HG02973 (cell line): Measurements from ENCODE around the gene KANSL1.
"Not testable (repeated sequence)": the region's sequence is repeated elsewhere in the genome, so short reads cannot be mapped to it uniquely, and the experiment has no call there.

Experiments used
- ATAC-seq: cut with Tn5 transposase; IDR thresholded peaks from one replicate; pipeline ENCODE4 v1.9.1; 2021; ENCODE audit warnings: moderate library complexity; ENCODE audit not compliant: unreplicated experiment

The KANSL1 gene

GRCh38 chr17:46026166-46027047 lies 166.8 kb downstream of the KANSL1 start:
- no peak for ATAC-seq

DNA sequence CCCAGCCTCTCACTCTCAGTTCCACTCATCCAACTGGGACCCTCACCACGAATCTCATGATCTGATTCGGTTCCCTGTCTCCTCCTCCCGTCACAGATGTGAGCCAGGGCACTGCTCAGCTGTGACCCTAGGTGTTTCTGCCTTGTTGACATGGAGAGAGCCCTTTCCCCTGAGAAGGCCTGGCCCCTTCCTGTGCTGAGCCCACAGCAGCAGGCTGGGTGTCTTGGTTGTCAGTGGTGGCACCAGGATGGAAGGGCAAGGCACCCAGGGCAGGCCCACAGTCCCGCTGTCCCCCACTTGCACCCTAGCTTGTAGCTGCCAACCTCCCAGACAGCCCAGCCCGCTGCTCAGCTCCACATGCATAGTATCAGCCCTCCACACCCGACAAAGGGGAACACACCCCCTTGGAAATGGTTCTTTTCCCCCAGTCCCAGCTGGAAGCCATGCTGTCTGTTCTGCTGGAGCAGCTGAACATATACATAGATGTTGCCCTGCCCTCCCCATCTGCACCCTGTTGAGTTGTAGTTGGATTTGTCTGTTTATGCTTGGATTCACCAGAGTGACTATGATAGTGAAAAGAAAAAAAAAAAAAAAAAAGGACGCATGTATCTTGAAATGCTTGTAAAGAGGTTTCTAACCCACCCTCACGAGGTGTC lies 167.6 kb downstream of the KANSL1 start:
- no peak for ATAC-seq

DNA sequence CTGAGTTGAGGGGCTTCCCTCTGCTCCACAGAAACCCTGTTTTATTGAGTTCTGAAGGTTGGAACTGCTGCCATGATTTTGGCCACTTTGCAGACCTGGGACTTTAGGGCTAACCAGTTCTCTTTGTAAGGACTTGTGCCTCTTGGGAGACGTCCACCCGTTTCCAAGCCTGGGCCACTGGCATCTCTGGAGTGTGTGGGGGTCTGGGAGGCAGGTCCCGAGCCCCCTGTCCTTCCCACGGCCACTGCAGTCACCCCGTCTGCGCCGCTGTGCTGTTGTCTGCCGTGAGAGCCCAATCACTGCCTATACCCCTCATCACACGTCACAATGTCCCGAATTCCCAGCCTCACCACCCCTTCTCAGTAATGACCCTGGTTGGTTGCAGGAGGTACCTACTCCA lies 168.2 kb downstream of the KANSL1 start:
- ATAC-seq = no peak

DNA sequence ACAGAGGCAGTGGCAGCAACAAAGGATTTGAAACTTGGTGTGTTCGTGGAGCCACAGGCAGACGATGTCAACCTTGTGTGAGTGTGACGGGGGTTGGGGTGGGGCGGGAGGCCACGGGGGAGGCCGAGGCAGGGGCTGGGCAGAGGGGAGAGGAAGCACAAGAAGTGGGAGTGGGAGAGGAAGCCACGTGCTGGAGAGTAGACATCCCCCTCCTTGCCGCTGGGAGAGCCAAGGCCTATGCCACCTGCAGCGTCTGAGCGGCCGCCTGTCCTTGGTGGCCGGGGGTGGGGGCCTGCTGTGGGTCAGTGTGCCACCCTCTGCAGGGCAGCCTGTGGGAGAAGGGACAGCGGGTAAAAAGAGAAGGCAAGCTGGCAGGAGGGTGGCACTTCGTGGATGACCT lies 168.6 kb downstream of the KANSL1 start:
- ATAC-seq = no peak

- ATAC-seq = no peak
These were observed 169.3 kb downstream of the KANSL1 start for GRCh38 chr17:46023783-46024388.

DNA sequence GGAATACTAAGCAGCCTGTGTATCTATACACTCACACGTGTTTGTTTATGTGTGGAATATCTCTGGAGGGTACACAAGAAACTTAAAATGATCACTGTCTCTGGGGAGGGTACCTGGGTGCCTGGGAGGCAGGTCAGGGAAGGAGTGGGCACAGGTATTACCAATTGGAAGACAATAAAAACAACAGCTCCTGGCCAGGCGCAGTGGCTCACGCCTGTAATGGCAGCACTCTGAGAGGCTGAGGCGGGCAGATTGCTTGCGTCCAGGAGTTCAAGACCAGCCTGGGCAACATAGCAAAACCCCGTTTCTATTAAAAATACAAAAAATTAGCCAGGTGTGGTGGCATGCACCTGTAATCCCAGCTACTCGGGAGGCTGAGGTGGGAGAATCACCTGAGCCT lies 169.9 kb downstream of the KANSL1 start:
- not testable (repeated sequence) for ATAC-seq

GRCh38 chr17:46020998-46021397 lies 172.2 kb downstream of the KANSL1 start:
- no peak for ATAC-seq

DNA sequence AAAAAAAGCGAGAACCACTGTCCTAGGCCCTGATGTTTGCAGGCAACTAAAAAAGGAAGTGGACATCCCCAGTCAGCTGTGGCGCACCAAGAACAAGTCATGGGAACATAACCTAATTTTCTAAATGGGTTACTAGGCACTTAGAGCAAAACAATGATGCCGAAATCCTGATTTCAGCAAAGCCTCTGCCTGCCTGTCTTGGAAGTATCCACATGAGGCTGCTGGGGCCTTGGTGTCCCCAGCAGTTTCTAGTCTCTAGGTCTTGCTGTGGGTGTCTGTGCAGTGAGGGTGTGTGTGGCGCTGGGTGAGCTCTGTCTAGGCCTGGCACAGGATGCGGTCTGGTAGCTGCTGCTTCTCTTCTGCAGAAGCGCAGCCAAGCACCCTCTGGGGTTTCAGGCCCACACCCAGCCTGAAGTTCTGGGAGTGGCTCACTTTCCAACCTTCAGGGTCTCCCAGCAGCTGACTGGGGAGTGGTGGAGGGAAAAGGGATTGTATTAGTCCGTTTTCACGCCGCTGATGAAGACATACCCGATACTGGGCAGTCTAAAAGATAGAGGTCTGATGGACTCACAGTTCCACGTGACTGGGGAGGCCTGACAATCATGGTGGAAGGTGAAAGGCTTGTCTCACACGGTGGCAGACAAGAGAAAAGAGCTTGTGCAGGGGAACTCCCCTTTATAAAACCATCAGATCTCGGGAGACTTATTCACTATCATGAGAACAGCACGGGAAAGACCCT lies 173.0 kb downstream of the KANSL1 start:
- ATAC-seq = no peak

- ATAC-seq = not testable (repeated sequence)
These were observed 173.8 kb downstream of the KANSL1 start for GRCh38 chr17:46019408-46019925.

DNA sequence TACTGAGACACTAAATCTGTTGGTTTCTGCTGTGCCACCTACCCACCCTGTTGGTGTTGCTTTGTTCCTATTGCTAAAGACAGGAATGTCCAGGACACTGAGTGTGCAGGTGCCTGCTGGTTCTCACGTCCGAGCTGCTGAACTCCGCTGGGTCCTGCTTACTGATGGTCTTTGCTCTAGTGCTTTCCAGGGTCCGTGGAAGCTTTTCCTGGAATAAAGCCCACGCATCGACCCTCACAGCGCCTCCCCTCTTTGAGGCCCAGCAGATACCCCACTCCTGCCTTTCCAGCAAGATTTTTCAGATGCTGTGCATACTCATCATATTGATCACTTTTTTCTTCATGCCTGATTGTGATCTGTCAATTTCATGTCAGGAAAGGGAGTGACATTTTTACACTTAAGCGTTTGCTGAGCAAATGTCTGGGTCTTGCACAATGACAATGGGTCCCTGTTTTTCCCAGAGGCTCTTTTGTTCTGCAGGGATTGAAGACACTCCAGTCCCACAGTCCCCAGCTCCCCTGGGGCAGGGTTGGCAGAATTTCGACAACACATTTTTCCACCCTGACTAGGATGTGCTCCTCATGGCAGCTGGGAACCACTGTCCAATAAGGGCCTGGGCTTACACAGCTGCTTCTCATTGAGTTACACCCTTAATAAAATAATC lies 179.6 kb downstream of the KANSL1 start:
- no peak for ATAC-seq

- no peak for ATAC-seq
These were observed 180.1 kb downstream of the KANSL1 start for GRCh38 chr17:46013127-46013501.

GRCh38 chr17:46012506-46013079 lies 180.6 kb downstream of the KANSL1 start:
- ATAC-seq = no peak

GRCh38 chr17:46011711-46012505 lies 181.3 kb downstream of the KANSL1 start:
- no peak for ATAC-seq

DNA sequence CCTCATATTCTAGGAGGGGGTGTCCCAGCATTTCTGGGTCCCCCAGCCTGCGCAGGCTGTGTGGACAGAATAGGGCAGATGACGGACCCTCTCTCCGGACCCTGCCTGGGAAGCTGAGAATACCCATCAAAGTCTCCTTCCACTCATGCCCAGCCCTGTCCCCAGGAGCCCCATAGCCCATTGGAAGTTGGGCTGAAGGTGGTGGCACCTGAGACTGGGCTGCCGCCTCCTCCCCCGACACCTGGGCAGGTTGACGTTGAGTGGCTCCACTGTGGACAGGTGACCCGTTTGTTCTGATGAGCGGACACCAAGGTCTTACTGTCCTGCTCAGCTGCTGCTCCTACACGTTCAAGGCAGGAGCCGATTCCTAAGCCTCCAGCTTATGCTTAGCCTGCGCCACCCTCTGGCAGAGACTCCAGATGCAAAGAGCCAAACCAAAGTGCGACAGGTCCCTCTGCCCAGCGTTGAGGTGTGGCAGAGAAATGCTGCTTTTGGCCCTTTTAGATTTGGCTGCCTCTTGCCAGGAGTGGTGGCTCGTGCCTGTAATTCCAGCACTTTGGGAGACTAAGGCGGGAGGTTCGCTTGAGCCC lies 182.5 kb downstream of the KANSL1 start:
- no peak for ATAC-seq

DNA sequence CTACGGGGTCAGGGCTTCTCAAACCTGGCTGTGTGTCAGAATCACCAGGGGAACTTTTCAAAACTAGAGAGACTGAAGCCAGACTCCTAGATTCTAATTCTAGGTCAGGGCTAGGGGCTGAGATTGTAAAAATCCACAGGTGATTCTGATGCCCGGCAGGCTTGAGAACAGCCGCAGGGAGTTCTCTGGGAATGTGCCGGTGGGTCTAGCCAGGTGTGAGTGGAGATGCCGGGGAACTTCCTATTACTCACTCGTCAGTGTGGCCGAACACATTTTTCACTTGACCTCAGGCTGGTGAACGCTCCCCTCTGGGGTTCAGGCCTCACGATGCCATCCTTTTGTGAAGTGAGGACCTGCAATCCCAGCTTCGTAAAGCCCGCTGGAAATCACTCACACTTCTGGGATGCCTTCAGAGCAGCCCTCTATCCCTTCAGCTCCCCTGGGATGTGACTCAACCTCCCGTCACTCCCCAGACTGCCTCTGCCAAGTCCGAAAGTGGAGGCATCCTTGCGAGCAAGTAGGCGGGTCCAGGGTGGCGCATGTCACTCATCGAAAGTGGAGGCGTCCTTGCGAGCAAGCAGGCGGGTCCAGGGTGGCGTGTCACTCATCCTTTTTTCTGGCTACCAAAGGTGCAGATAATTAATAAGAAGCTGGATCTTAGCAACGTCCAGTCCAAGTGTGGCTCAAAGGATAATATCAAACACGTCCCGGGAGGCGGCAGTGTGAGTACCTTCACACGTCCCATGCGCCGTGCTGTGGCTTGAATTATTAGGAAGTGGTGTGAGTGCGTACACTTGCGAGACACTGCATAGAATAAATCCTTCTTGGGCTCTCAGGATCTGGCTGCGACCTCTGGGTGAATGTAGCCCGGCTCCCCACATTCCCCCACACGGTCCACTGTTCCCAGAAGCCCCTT lies 183.3 kb downstream of the KANSL1 start:
- ATAC-seq = no peak

DNA sequence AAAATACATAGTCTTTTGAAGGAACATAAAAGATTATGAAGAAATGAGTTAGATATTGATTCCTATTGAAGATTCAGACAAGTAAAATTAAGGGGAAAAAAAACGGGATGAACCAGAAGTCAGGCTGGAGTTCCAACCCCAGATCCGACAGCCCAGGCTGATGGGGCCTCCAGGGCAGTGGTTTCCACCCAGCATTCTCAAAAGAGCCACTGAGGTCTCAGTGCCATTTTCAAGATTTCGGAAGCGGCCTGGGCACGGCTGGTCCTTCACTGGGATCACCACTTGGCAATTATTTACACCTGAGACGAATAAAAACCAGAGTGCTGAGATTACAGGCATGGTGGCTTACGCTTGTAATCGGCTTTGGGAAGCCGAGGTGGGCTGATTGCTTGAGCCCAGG lies 184.6 kb downstream of the KANSL1 start:
- no peak for ATAC-seq

GRCh38 chr17:46007461-46007965 lies 185.7 kb downstream of the KANSL1 start:
- no peak for ATAC-seq

GRCh38 chr17:46006082-46006481 lies 187.1 kb downstream of the KANSL1 start:
- not testable (repeated sequence) for ATAC-seq
